Upper lobe of left lung (tissue), 6 donors: ENCODE data around the gene TUBB3. TPM values are rescaled to one million over a fixed set of nuclear protein-coding genes. Genes with fewer than 3 reads are reported as not detected.

Experiments
- ATAC-seq, 2 donors: fragments of 200-7000 bp; cut with Tn5 transposase; one replicate each; pipeline ENCODE4 v1.9.1; 2022; ENCODE audit warnings: mild to moderate bottlenecking in 2 of 2, moderate library complexity in 2 of 2; ENCODE audit not compliant: low FRiP score in 2 of 2
- DNase-seq, 2 donors: peaks; one replicate each; pipeline ENCODE4 v3.0.0-alpha.2; 2019 to 2020
- H3K27ac ChIP-seq, 4 donors: fragments of 200-600 bp; sonication (generic); one replicate each; pipeline ENCODE4 v1.5.1; 2016 to 2019
- H3K27me3 ChIP-seq, 4 donors: fragments of 200-600 bp; sonication (generic); one replicate each; pipeline ENCODE4 v1.5.1; 2017 to 2019
- H3K36me3 ChIP-seq, 4 donors: fragments of 200-600 bp; sonication (generic); one replicate each; pipeline ENCODE4 v1.5.1; 2016 to 2019
- H3K4me1 ChIP-seq, 4 donors: fragments of 200-600 bp; sonication (generic); one replicate each; pipeline ENCODE4 v1.5.1; 2018 to 2019
- H3K4me3 ChIP-seq, 4 donors: fragments of 200-600 bp; sonication (generic); one replicate each; pipeline ENCODE4 v1.5.1; 2017 to 2019; ENCODE audit warnings: mild to moderate bottlenecking in 2 of 4, moderate library complexity in 1 of 4
- H3K9me3 ChIP-seq, 4 donors: fragments of 200-600 bp; sonication (generic); one replicate each; pipeline ENCODE4 v1.5.1; 2018 to 2019
- EP300 ChIP-seq, 4 donors: sonication (generic); formaldehyde crosslinking; IDR thresholded peaks; one replicate each; pipeline ENCODE4 v1.5.1; 2017; ENCODE audit warnings: antibody characterized with exemption in 4 of 4, control low read depth in 2 of 4
- POLR2A ChIP-seq, 4 donors: fragments of 450-650 bp; IDR thresholded peaks; one replicate each; pipeline ENCODE4 v1.5.1; 2016 to 2017; ENCODE audit warnings: antibody characterized with exemption in 4 of 4, mild to moderate bottlenecking in 2 of 4
- POLR2AphosphoS5 ChIP-seq, 2 donors: sonication (generic); formaldehyde crosslinking; IDR thresholded peaks; one replicate each; pipeline ENCODE4 v1.5.1; 2017; ENCODE audit warnings: antibody characterized with exemption in 2 of 2
- WGBS, 2 donors: methylation state at CpG; one replicate each; pipeline ENCODE4 v1.1.5; 2017 to 2018; 5-methylcytosine and 5-hydroxymethylcytosine counted together
- total RNA-seq, 6 donors: library from RNA; depleted of rRNA in 4 of 6; stranded (reverse); fragments of >200 nt in 4 of 6; gene quantifications; one replicate each; pipeline versions ENCODE4 v1.1.0 to v1.2.1, GENCODE V29; 2016 to 2021
- TF ChIP-seq, protein P1 (sequence below), 6 experiments: fragments of 450-650 bp in 4 of 6; fragments of 200-600 bp in 2 of 6; sonication (generic) in 2 of 6; IDR thresholded peaks; one replicate each; pipeline ENCODE4 v1.5.1; 2016 to 2019; ENCODE audit warnings: antibody characterized with exemption in 6 of 6
- donor health status: DM: no; HTN: no; CAD: no; lungs with moderate emphysema.
- donor health status: DM: no; HTN: yes; CAD: no; lungs with severe emphysema.

The TUBB3 gene
- total RNA-seq, 6 donors from 2014 or later: 0.33 to 9.2 (median 2.1) TPM; not detected in 1

DNA sequence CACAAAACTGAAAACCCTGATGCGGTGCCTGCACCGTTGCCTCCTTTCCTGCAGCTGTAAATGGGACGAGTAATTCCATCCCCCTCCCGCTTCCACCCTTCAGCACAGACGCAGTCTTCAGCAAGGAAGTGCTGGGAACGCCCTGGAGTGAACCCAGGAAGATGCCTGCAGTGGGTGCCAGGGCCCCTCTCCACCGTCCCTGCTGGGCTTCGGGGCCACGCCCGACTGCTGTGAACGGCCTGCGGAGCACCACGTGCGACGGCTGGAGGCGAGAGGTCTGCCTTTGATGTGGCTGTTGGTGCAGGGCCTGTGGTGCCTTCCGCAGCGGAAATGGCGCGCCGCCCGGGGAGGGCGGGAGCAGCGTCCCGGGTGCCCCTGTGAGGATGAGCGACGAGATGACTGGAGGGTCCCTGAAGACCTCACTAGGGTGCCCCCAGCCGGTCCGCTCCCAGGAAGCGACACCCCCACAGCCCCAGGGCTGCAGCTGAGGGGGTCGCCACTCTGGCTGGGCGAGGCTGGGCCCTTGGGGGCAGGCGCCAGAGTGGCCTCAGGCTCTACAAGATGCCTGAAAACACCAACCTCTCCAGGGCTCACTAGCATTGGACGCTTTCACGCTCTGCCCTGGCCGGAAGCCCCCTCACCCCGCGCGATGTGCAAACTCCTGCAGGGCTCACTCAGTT is 5.2 kb upstream of the TUBB3 start:
- peaks cover 0 to under 1% (median 0%) of the 10 kb centered on the region in 4 donors for H3K36me3 ChIP-seq
- DNase-seq (peak; percentile 90 to 95), ATAC-seq (peak; percentile 58 to 75)
- TF ChIP-seq, protein P1, sequence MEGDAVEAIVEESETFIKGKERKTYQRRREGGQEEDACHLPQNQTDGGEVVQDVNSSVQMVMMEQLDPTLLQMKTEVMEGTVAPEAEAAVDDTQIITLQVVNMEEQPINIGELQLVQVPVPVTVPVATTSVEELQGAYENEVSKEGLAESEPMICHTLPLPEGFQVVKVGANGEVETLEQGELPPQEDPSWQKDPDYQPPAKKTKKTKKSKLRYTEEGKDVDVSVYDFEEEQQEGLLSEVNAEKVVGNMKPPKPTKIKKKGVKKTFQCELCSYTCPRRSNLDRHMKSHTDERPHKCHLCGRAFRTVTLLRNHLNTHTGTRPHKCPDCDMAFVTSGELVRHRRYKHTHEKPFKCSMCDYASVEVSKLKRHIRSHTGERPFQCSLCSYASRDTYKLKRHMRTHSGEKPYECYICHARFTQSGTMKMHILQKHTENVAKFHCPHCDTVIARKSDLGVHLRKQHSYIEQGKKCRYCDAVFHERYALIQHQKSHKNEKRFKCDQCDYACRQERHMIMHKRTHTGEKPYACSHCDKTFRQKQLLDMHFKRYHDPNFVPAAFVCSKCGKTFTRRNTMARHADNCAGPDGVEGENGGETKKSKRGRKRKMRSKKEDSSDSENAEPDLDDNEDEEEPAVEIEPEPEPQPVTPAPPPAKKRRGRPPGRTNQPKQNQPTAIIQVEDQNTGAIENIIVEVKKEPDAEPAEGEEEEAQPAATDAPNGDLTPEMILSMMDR (IDR thresholded peaks at IDR 0.05): peak in 1 of 6 experiments; percentile 9
- TF ChIP-seq POLR2A (IDR thresholded peaks at IDR 0.05) (no peak), POLR2AphosphoS5 (IDR thresholded peaks at IDR 0.05) (peak; percentile 87 to 88), EP300 (IDR thresholded peaks at IDR 0.05) (no peak)
- H3K4me3 ChIP-seq: peak overlapping the region in 3 of 4 donors; percentile 26 to 40 (median 38)
- peaks cover 34 to 44% (median 41%) of the 10 kb centered on the region in 4 donors for H3K4me1 ChIP-seq
- WGBS, 2 donors: 0 to 5% methylated on average over 2 to 19 of the region's 39 CpGs
- H3K27ac ChIP-seq: peak overlapping the region in 2 of 4 donors; percentile 31 to 35
- no peaks in the 10 kb centered on the region for H3K9me3 ChIP-seq
- H3K27me3 ChIP-seq: peaks cover 0 to 9% (median 4%) of the 10 kb centered on the region in 4 donors

DNA sequence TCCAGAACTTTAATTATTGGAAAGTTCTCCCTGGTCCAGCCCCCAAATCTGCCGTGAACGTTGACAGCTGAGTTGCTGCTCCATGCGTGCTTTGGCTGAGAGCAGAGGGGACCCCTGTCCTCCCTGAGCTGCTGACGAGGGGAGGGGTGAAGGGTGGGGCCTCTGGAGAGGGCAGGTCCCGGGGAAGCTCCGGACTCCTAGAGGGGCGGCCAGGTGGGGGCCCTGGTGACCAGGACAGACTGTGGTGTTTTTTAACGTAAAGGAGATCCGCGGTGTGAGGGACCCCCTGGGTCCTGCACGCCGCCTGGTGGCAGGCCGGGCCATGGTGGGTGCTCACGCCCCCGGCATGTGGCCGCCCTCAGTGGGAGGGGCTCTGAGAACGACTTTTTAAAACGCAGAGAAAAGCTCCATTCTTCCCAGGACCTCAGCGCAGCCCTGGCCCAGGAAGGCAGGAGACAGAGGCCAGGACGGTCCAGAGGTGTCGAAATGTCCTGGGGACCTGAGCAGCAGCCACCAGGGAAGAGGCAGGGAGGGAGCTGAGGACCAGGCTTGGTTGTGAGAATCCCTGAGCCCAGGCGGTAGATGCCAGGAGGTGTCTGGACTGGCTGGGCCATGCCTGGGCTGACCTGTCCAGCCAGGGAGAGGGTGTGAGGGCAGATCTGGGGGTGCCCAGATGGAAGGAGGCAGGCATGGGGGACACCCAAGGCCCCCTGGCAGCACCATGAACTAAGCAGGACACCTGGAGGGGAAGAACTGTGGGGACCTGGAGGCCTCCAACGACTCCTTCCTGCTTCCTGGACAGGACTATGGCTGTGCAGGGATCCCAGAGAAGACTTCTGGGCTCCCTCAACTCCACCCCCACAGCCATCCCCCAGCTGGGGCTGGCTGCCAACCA is 4.4 kb upstream of the TUBB3 start, which contains the start of gene MC1R:
Gene MC1R (plus strand): TSS at position 410 of the 895 bp plus-strand sequence. CDS start 397 bp downstream, at position 807.
- H3K4me1 ChIP-seq: peaks cover 41 to 52% (median 47%) of the 10 kb centered on the region in 4 donors
- WGBS, 2 donors: 11 to 16% methylated on average over 5 to 23 of the region's 23 CpGs
- peak within 1 kb of the TSS in 2 of 4 donors; percentile 31 to 35 for H3K27ac ChIP-seq
- DNase-seq (peak in 1 of 2 donors; percentile 82), ATAC-seq (no peak)
- H3K36me3 ChIP-seq: no peaks in the 10 kb centered on the region
- no peaks in the 10 kb centered on the region for H3K9me3 ChIP-seq
- TF ChIP-seq, protein P1 (IDR thresholded peaks at IDR 0.05): peak in 5 of 6 experiments; percentile 11 to 41 (median 26)
- TF ChIP-seq POLR2A (IDR thresholded peaks at IDR 0.05): no peak
- H3K27me3 ChIP-seq: peaks cover 0 to 16% (median 12%) of the 10 kb centered on the region in 4 donors
- peak within 1 kb of the TSS in 3 of 4 donors; percentile 26 to 40 (median 38) for H3K4me3 ChIP-seq

DNA sequence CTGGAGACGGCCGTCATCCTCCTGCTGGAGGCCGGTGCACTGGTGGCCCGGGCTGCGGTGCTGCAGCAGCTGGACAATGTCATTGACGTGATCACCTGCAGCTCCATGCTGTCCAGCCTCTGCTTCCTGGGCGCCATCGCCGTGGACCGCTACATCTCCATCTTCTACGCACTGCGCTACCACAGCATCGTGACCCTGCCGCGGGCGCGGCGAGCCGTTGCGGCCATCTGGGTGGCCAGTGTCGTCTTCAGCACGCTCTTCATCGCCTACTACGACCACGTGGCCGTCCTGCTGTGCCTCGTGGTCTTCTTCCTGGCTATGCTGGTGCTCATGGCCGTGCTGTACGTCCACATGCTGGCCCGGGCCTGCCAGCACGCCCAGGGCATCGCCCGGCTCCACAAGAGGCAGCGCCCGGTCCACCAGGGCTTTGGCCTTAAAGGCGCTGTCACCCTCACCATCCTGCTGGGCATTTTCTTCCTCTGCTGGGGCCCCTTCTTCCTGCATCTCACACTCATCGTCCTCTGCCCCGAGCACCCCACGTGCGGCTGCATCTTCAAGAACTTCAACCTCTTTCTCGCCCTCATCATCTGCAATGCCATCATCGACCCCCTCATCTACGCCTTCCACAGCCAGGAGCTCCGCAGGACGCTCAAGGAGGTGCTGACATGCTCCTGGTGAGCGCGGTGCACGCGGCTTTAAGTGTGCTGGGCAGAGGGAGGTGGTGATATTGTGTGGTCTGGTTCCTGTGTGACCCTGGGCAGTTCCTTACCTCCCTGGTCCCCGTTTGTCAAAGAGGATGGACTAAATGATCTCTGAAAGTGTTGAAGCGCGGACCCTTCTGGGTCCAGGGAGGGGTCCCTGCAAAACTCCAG is 3.4 kb upstream of the TUBB3 start:
- Histone ChIP-seq H3K36me3 (no peaks in the 10 kb centered on the region), H3K27ac (no peak overlapping the region), H3K4me1 (peaks cover 47 to 63% (median 55%) of the 10 kb centered on the region in 4 donors), H3K4me3 (no peak overlapping the region), H3K27me3 (peaks cover 0 to 27% (median 21%) of the 10 kb centered on the region in 4 donors), H3K9me3 (no peaks in the 10 kb centered on the region)
- ATAC-seq (no peak), DNase-seq (peak in 1 of 2 donors; percentile 85)
- 88 to 90% methylated on average over 49 to 52 of the region's 52 CpGs for WGBS, 2 donors
- TF ChIP-seq, protein P1 (IDR thresholded peaks at IDR 0.05): no peak
- TF ChIP-seq POLR2A (IDR thresholded peaks at IDR 0.05): no peak
- TF ChIP-seq EP300 (IDR thresholded peaks at IDR 0.05): no peak
- TF ChIP-seq POLR2AphosphoS5 (IDR thresholded peaks at IDR 0.05): no peak

DNA sequence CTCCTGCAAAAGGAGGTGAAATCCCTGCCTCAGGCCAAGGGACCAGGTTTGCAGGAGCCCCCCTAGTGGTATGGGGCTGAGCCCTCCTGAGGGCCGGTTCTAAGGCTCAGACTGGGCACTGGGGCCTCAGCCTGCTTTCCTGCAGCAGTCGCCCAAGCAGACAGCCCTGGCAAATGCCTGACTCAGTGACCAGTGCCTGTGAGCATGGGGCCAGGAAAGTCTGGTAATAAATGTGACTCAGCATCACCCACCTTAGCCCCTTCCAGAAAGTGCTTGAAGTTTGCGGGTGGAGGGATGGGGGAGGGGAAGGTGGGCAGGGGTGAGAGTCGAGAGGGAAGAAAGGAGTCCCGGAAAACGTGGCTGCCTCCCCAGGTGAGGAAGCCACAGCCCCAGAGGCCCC is 2.4 kb upstream of the TUBB3 start:
- no peak overlapping the region for H3K4me3 ChIP-seq
- H3K27me3 ChIP-seq: peaks cover 0 to 33% (median 26%) of the 10 kb centered on the region in 4 donors
- H3K9me3 ChIP-seq: no peaks in the 10 kb centered on the region
- no peak for TF ChIP-seq POLR2A (IDR thresholded peaks at IDR 0.05)
- TF ChIP-seq, protein P1 (IDR thresholded peaks at IDR 0.05): no peak
- TF ChIP-seq POLR2AphosphoS5 (IDR thresholded peaks at IDR 0.05): no peak
- no peak for TF ChIP-seq EP300 (IDR thresholded peaks at IDR 0.05)
- 35 to 37% methylated on average over 4 to 6 of the region's 6 CpGs for WGBS, 2 donors
- peaks cover 52 to 67% (median 59%) of the 10 kb centered on the region in 4 donors for H3K4me1 ChIP-seq
- DNase-seq (no peak), ATAC-seq (no peak)
- H3K27ac ChIP-seq: no peak overlapping the region
- H3K36me3 ChIP-seq: no peaks in the 10 kb centered on the region
